22Rv1 (cell line): ENCODE data around the gene ACHE.
A peak's percentile ranks its signal among the peaks of the same experiment; 100 is the strongest.

Source experiments
- H3K27ac ChIP-seq: fragments of 450-650 bp; 2 replicates; pipeline ENCODE4 v1.5.1; 2017
- CTCF ChIP-seq: fragments of 450-650 bp; IDR thresholded peaks from 2 replicates; pipeline ENCODE4 v1.5.1; 2017; ENCODE audit warnings: mild to moderate bottlenecking
- ZFX ChIP-seq: fragments of 450-650 bp; IDR thresholded peaks from 2 replicates; pipeline ENCODE4 v1.6.1; 2017; ENCODE audit warnings: antibody characterized with exemption, borderline replicate concordance

Gene ACHE

GRCh38 chr7:100890653-100891567 lies 4.8 kb downstream of the ACHE start:
- TF ChIP-seq CTCF = no peak
- TF ChIP-seq ZFX = no peak
- H3K27ac ChIP-seq = peak overlapping the region; percentile 99

GRCh38 chr7:100888988-100889750 lies 6.5 kb downstream of the ACHE start, which contains the start of gene UFSP1:
Gene UFSP1 (minus strand): TSS chr7:100889715. CDS start chr7:100889271, 444 bp downstream.
- TF ChIP-seq ZFX = no peak
- TF ChIP-seq CTCF = no peak
- H3K27ac ChIP-seq = peak within 1 kb of the TSS; percentile 99

DNA sequence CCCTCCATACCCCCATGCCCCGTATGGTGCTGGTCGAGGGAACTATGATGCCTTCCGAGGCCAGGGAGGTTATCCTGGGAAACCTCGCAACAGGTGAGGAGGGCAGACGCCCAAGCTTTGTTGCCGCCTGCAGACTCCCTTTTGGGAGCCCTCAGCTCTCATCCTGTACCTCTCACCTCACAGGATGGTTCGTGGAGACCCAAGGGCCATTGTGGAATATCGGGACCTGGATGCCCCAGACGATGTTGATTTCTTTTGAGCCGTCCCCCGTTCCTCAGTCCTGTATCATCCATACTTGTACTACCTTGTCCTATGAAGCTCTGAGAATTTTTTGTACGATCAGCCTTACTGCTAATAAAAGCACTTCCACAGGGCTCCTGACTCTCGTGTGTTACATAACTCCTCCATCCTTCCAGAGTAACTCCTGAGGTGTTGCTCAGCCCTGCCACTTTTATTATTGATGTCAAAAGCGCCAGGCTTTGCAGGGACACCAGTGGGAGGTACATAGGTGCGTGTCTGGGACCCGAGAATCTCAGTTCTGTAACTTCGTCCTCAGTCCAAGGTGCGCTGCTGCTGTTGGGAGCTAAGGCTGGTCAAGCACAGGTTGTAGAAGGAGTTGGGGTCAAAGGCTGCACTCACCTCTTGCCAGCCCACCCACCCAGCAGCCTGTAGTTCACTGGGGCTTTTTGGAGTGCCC lies 7.2 kb downstream of the ACHE start:
- H3K27ac ChIP-seq = peak overlapping the region; percentile 99
- TF ChIP-seq ZFX (no peak), CTCF (no peak)

GRCh38 chr7:100887516-100888290 lies 8.0 kb downstream of the ACHE start:
- peak overlapping the region; percentile 99 for H3K27ac ChIP-seq
- TF ChIP-seq ZFX (no peak), CTCF (no peak)

GRCh38 chr7:100886936-100887515 lies 8.7 kb downstream of the ACHE start:
- peak overlapping the region; percentile 99 for H3K27ac ChIP-seq
- TF ChIP-seq ZFX (no peak), CTCF (no peak)
